ENCODE measurements around the gene LRPAP1. TPM values are rescaled to one million over a fixed set of nuclear protein-coding genes. Genes with fewer than 3 reads are reported as not detected.
"Not testable (repeated sequence)": the region's sequence is repeated elsewhere in the genome, so short reads cannot be mapped to it uniquely, and the experiment has no call there.

LRPAP1 gene
- total and polyA plus RNA-seq, 2 donors (not counting 1 experiment from before 2014, with no cell fraction given), result 62.9 to 80.5 TPM

- not testable (repeated sequence) for H3K4me3 ChIP-seq (replicated peaks in 1 of 4; ENCODE audit: control extremely low read depth in 1 of 4, insufficient read depth in 1 of 4, low read depth in 3 of 4, low read length in 4 of 4); H3K27me3 ChIP-seq (ENCODE audit: control insufficient read depth, insufficient read depth, low read length); H2AFZ ChIP-seq (ENCODE audit: low read length); H3K9ac ChIP-seq (ENCODE audit: insufficient read depth, low read length); H4K20me1 ChIP-seq (ENCODE audit: control insufficient read depth, extremely low read depth, insufficient read depth, low read length); H3K4me1 ChIP-seq (ENCODE audit: control insufficient read depth, extremely low read depth, insufficient read depth, low read length); H3K9me3 ChIP-seq (ENCODE audit: control insufficient read depth, insufficient read depth, low read depth, low read length); DNase-seq (ENCODE audit: low read depth in 2 of 2); H3K79me2 ChIP-seq (ENCODE audit: control insufficient read depth, insufficient read depth, low read length); H3K36me3 ChIP-seq (ENCODE audit: control insufficient read depth, insufficient read depth, low read length); H3K27ac ChIP-seq (ENCODE audit: insufficient read depth, low read length); H3K4me2 ChIP-seq (ENCODE audit: extremely low read depth, insufficient read depth, low read length)
Observed at GRCh38 chr4:3577208-3577892, 45.1 kb upstream of the LRPAP1 start.

GRCh38 chr4:3576533-3577207 lies 44.4 kb upstream of the LRPAP1 start:
- H3K4me2 ChIP-seq (ENCODE audit: extremely low read depth, insufficient read depth, low read length); H3K27me3 ChIP-seq (ENCODE audit: control insufficient read depth, insufficient read depth, low read length); H4K20me1 ChIP-seq (ENCODE audit: control insufficient read depth, extremely low read depth, insufficient read depth, low read length); H3K9me3 ChIP-seq (ENCODE audit: control insufficient read depth, insufficient read depth, low read depth, low read length); H3K9ac ChIP-seq (ENCODE audit: insufficient read depth, low read length); H3K36me3 ChIP-seq (ENCODE audit: control insufficient read depth, insufficient read depth, low read length); H3K79me2 ChIP-seq (ENCODE audit: control insufficient read depth, insufficient read depth, low read length); H3K27ac ChIP-seq (ENCODE audit: insufficient read depth, low read length); H2AFZ ChIP-seq (ENCODE audit: low read length); H3K4me3 ChIP-seq (replicated peaks in 1 of 4; ENCODE audit: control extremely low read depth in 1 of 4, insufficient read depth in 1 of 4, low read depth in 3 of 4, low read length in 4 of 4); DNase-seq (ENCODE audit: low read depth in 2 of 2); H3K4me1 ChIP-seq (ENCODE audit: control insufficient read depth, extremely low read depth, insufficient read depth, low read length): not testable (repeated sequence)

GRCh38 chr4:3575426-3576369 lies 43.5 kb upstream of the LRPAP1 start:
- not testable (repeated sequence) for H3K36me3 ChIP-seq (ENCODE audit: control insufficient read depth, insufficient read depth, low read length); H3K9ac ChIP-seq (ENCODE audit: insufficient read depth, low read length); H4K20me1 ChIP-seq (ENCODE audit: control insufficient read depth, extremely low read depth, insufficient read depth, low read length); H3K4me1 ChIP-seq (ENCODE audit: control insufficient read depth, extremely low read depth, insufficient read depth, low read length); H3K9me3 ChIP-seq (ENCODE audit: control insufficient read depth, insufficient read depth, low read depth, low read length); H3K4me2 ChIP-seq (ENCODE audit: extremely low read depth, insufficient read depth, low read length); H3K79me2 ChIP-seq (ENCODE audit: control insufficient read depth, insufficient read depth, low read length); H2AFZ ChIP-seq (ENCODE audit: low read length); H3K27ac ChIP-seq (ENCODE audit: insufficient read depth, low read length); H3K4me3 ChIP-seq (replicated peaks in 1 of 4; ENCODE audit: control extremely low read depth in 1 of 4, insufficient read depth in 1 of 4, low read depth in 3 of 4, low read length in 4 of 4); DNase-seq (ENCODE audit: low read depth in 2 of 2); H3K27me3 ChIP-seq (ENCODE audit: control insufficient read depth, insufficient read depth, low read length)

- H3K27ac ChIP-seq (ENCODE audit: insufficient read depth, low read length); H3K4me3 ChIP-seq (replicated peaks in 1 of 4; ENCODE audit: control extremely low read depth in 1 of 4, insufficient read depth in 1 of 4, low read depth in 3 of 4, low read length in 4 of 4); H2AFZ ChIP-seq (ENCODE audit: low read length); H3K36me3 ChIP-seq (ENCODE audit: control insufficient read depth, insufficient read depth, low read length); H3K9ac ChIP-seq (ENCODE audit: insufficient read depth, low read length); DNase-seq (ENCODE audit: low read depth in 2 of 2); H3K4me1 ChIP-seq (ENCODE audit: control insufficient read depth, extremely low read depth, insufficient read depth, low read length); H3K79me2 ChIP-seq (ENCODE audit: control insufficient read depth, insufficient read depth, low read length); H3K27me3 ChIP-seq (ENCODE audit: control insufficient read depth, insufficient read depth, low read length); H4K20me1 ChIP-seq (ENCODE audit: control insufficient read depth, extremely low read depth, insufficient read depth, low read length); H3K9me3 ChIP-seq (ENCODE audit: control insufficient read depth, insufficient read depth, low read depth, low read length); H3K4me2 ChIP-seq (ENCODE audit: extremely low read depth, insufficient read depth, low read length): not testable (repeated sequence)
Observed at GRCh38 chr4:3574865-3575264, 42.6 kb upstream of the LRPAP1 start.

- not testable (repeated sequence) for H3K4me2 ChIP-seq (ENCODE audit: extremely low read depth, insufficient read depth, low read length); H3K27ac ChIP-seq (ENCODE audit: insufficient read depth, low read length); H3K9me3 ChIP-seq (ENCODE audit: control insufficient read depth, insufficient read depth, low read depth, low read length); H3K4me3 ChIP-seq (replicated peaks in 1 of 4; ENCODE audit: control extremely low read depth in 1 of 4, insufficient read depth in 1 of 4, low read depth in 3 of 4, low read length in 4 of 4); H3K9ac ChIP-seq (ENCODE audit: insufficient read depth, low read length); H3K27me3 ChIP-seq (ENCODE audit: control insufficient read depth, insufficient read depth, low read length); DNase-seq (ENCODE audit: low read depth in 2 of 2); H3K36me3 ChIP-seq (ENCODE audit: control insufficient read depth, insufficient read depth, low read length); H4K20me1 ChIP-seq (ENCODE audit: control insufficient read depth, extremely low read depth, insufficient read depth, low read length); H3K79me2 ChIP-seq (ENCODE audit: control insufficient read depth, insufficient read depth, low read length); H2AFZ ChIP-seq (ENCODE audit: low read length); H3K4me1 ChIP-seq (ENCODE audit: control insufficient read depth, extremely low read depth, insufficient read depth, low read length)
Observed at GRCh38 chr4:3574346-3574745, 42.1 kb upstream of the LRPAP1 start.

Data from fibroblast of lung (primary cell).